ENCODE results near the gene MYF5. TPM values are rescaled to one million over a fixed set of nuclear protein-coding genes. Genes with fewer than 3 reads are reported as not detected.

The MYF5 gene
- total and polyA plus RNA-seq, 2 of the 13 experiments (the other 11 are each of a cell fraction or from before 2014, with no cell fraction given) = not detected

GRCh38 chr12:80708975-80709328 lies 7.8 kb upstream of the MYF5 start:
- WGBS (ENCODE audit: low lambda C conversion rate) = 59% methylated on average over 10 of the region's 10 CpGs
- H3K4me3 ChIP-seq (replicated peaks in 1 of 3; ENCODE audit: insufficient read depth in 1 of 3, low read depth in 2 of 3, low read length in 3 of 3) = no peak overlapping the region
- H2AFZ ChIP-seq (ENCODE audit: low read length) = no peak overlapping the region
- TF ChIP-seq CEBPB (IDR thresholded peaks at IDR 0.05; ENCODE audit: borderline replicate concordance, low read depth, low read length) (peak; percentile 73), TFAP4 (IDR thresholded peaks at IDR 0.05; ENCODE audit: borderline replicate concordance, low read depth) (no peak), KIAA2018 (CRISPR knock-in tag; IDR thresholded peaks at IDR 0.05; ENCODE audit: borderline replicate concordance) (no peak)
- FAIRE-seq (no peak), DNase-seq (ENCODE audit: low spot score) (no peak), ATAC-seq (no peak)
- in situ Hi-C loops (cut with HindIII; ENCODE audit: extremely low pct_ligation_motif_present, low pct_unique_long_range_greater_than_20kb) (no loop called here), intact Hi-C loops (cut with micrococcal nuclease; ENCODE audit: unreplicated experiment) (no loop called here)
- POLR2A ChIA-PET = no interaction called here
- no TSS peak for BruUV-seq (replicated peaks)
- H3K79me2 ChIP-seq (ENCODE audit: insufficient read depth, low read length) = no peaks in the 10 kb centered on the region
- H3K9me3 ChIP-seq (ENCODE audit: low read length) = no peaks in the 10 kb centered on the region
- no peaks in the 10 kb centered on the region for H3K36me3 ChIP-seq (replicated peaks in 1 of 2; ENCODE audit: control insufficient read depth in 1 of 2, insufficient read depth in 2 of 2, low read length in 2 of 2)
- CTCF ChIA-PET (ENCODE audit: low intra/inter-chr PET ratio, low total read pairs) = no interaction called here
- no peaks in the 10 kb centered on the region for H4K20me1 ChIP-seq (ENCODE audit: insufficient read depth, low read length)
- H3K9ac ChIP-seq (ENCODE audit: insufficient read depth, low read depth, low read length) = no peak overlapping the region
- H3K27ac ChIP-seq (ENCODE audit: extremely low read length, insufficient read depth, low read length) = no peak overlapping the region
- H3K4me2 ChIP-seq (ENCODE audit: low read depth, low read length) = no peak overlapping the region
- H3K27me3 ChIP-seq (ENCODE audit: control insufficient read depth in 1 of 2, insufficient read depth in 2 of 2, low read length in 2 of 2) = no peaks in the 10 kb centered on the region; a peak in 1 of 5 replicates
- H3K4me1 ChIP-seq (ENCODE audit: insufficient read depth, low read length) = no peaks in the 10 kb centered on the region
